ENCODE data around the gene DNAJC5G.
A peak's percentile ranks its signal among the peaks of the same experiment; 100 is the strongest.
"Not testable (repeated sequence)": the region's sequence is repeated elsewhere in the genome, so short reads cannot be mapped to it uniquely, and the experiment has no call there.

DNAJC5G gene

DNA sequence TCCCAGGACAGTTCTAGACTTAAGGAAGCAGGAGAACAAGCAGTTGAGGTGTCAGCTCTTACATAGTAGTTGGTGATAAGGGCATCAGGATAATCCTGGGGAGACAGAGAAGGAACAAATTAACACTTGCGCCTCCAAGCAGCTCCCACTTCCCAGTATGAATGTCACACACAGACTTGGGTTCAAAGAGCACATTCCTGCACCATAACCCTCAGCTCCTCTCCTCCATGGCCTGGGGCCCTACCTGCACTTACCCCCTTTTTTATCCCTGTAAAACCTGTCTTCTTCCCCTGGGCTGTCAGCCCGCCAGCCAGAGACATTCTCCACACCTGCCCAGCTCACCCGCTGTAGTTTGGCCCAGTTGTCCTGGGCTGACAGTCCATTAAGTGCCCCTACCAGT is 36.9 kb downstream of the DNAJC5G start:
- DNase-seq: no peak

DNA sequence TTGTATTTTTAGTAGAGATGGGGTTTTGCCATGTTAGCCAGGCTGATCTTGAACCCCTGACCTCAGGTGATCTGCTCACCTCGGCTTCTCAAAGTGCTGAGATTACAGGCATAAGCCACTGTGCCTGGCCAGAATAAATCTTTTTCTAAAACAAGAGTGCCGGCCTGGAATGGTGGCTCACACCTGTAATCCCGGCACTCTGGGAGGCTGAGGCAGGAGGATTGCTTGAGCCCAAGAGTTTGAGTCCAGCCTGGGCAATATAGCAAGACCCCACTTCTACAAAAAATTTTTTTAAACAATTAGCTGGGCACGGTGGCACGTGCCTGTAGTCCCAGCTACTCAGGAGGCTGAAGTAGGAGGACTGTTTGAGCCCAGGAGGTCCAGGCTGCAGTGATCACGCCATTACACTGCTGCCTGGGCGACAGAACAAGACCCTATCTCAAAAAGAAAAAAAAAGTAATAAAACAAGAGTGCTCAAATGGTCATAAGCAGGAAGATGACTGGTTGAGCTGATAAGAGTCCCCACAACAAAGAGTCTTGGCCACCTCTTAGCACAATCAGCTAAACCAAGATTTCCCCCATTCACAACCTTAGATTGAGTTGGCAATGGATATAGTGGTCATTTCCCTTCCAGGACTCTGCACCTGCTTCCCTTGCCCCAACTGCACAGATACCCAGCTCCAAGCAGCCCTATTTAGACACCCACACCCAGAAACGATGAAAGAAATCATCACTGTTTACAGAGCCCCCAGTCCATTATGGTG is 38.8 kb downstream of the DNAJC5G start:
- no peak for DNase-seq

DNA sequence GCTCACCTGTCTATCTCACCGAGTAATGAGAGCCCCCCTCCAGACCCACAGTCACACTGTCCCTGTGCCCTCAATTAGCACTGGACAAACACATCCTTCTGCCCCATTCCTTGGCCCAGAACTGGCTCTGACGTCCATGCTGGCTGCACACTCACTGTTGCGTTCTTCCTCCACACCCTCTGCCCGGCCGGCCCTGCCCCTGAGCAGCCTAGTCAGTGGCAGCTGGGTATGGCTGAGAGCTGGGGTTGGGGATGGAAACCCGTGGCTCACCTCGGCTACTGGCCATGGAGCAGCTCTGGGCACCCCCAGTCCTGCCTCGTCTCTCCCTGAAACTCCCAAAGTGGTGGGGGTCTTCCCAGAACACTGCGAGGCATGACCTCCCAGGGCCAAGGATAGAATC is 39.5 kb downstream of the DNAJC5G start:
- DNase-seq: no peak

DNA sequence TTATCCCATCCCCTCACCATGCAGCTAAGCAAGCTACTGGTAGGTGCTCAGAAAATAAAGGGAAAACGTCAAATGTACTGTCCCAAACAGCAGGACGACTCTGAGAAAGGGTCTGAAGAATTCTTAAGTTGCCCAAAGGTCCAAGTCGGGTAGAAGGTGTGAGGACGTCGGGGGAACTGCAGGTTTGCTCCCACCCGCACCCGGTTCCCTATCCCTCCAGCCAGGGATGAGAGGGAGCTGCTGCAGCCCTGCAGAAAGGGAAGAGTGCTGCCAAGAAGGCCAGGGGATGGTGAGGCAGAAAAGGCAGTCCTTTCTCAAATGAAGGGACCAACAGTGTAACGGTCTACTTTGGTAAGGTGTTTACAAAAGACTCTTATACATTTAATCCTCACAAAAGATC is 39.9 kb downstream of the DNAJC5G start:
- no peak for DNase-seq

DNA sequence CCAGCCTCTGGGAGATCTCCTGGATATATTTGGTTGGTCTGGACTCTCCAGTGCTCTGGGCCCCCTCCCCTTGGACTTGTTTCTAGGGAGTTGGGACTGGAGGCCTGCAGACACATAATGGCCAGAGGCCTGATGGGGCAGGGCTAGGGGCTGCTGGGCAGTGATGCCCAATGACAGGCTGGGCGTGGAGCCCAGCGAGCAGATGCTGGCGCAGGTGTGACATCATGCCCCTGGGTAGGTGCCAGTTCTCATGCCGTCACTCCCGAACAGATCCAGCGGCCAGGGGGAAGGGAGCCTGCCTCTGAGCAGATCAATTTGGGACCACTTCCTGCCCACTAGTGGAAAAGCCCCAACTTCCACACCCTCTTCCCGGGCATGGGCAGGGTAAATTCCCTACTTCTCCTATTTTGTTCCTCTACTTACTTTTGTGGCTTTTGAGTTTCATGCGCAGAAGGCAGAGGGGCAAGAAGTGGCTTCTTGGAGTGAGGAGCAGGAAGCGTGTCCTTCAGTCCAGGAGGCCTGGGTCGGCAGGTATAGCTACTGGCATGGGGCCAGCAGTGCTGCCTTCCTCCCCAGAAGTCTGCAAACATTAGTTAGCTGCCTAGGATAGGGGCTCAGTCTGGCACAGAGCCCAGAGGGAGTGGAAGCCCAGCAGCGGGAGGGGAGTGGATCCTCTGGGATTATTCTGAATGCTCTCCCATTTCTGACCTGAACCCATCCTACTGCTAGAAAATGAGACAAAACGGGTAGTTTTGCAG is 41.6 kb downstream of the DNAJC5G start:
- DNase-seq: no peak

DNA sequence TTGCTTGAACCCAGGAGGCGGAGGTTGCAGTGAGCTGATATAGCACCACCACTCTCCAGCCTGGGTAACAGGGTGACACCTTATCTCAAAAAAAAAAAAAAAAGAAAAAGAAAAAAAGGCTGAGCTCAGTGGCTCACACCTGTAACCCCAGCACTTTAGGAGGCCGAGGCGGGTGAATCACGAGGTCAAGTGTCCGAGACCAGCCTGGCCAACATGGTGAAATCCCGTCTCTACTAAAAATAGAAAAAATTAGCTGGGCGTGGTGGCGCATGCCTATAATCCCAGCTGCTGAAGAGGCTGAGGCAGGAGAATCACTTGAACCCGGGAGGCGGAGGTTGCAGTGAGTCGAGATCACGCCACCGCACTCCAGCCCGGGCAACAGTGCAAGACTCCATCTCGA is 44.6 kb downstream of the DNAJC5G start:
- DNase-seq: not testable (repeated sequence)

DNA sequence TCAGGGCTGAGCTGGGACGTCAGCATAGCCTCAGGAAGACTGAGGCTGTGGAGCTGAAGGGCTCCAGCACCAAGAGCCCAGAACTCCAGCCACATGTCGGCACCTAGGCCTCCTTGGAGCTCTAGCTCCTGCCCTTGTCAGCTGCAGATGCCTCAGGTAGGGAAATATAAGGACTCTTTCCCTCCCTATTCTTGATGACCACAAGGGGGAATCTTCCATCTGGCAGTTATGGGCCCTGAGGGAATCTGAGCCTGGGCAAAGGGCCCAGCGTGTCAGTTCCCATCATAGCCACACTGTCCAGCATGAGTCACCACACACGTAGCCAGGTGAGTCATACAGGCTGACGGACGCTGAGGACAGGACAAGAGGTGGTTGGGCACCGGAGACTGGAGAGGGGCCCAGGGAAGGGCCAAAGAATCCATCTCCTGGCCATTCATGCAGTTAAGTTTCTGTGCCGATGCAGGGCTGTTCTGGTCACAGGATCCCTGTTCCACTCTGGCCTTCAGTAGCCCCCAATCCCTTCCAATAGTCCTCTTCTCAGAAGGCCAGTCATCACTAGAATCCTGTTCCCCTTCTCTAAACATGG is 45.8 kb downstream of the DNAJC5G start:
- no peak for DNase-seq

DNA sequence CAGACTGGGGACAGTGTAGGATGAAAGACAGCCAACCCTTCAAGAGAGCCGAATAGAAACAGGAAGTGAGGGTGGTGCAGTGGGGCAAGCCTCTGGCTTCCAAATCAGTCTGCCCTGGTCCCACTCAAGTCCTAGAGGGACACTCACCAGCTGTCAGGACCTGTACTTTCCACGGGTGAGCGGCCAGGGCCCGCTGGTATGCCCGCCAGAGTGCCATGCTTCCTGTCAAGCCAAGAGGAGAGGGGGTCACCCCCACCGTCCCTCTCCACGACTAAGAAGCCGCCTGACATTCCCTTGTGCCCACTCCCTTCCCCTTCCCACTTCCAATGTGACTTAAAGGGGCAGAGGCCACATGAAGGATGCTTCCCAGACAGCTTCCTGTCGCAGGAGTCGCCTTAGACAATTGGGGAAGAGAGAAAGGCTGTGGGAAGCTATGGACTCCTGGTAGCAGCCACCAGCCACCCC is 47.1 kb downstream of the DNAJC5G start:
- no peak for DNase-seq

DNA sequence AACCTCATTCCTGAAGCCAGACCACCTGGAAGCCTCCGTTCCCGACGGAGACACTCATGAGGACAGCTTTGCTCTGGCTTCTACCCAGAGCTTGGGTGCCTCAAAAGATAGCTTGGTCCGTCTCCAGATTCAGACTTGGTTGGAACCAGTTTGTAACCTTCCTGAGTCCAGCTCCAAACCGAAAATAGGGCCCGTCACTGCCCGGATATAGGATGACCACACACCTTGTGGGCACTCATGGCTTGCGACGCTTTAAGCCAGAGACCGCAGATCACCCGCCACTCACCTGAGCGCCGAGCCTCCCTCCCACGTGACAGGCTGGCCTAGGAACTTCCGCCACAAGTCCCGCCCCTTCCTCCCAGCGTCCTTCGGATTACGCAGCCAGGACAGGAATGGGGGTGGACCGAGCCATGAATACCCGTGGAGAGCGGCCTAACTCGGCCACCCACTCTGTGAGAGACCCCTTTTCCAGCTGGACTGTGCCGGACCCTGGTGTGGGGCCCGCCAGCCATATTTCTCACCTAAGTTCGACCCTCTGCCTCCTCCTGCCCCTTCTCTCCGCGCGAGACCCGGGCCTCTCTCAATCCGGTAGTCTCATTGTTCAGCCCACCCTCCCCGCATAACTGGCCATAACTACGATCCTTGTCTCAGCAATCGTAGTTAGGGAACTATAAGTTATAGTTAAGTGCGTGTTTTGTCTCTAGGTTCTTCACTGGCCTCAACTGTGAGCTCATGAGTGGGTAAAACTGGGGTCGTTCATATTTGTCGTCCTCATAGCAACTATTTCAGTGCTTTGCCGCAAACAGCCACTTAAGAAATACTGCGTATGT is 47.7 kb downstream of the DNAJC5G start, which contains the start of gene MPV17:
MPV17 (minus strand) TSS at position 332 of the 830 bp plus-strand sequence. CDS start 580 bp downstream, outside the sequence.
- peak; percentile 87 for DNase-seq

DNA sequence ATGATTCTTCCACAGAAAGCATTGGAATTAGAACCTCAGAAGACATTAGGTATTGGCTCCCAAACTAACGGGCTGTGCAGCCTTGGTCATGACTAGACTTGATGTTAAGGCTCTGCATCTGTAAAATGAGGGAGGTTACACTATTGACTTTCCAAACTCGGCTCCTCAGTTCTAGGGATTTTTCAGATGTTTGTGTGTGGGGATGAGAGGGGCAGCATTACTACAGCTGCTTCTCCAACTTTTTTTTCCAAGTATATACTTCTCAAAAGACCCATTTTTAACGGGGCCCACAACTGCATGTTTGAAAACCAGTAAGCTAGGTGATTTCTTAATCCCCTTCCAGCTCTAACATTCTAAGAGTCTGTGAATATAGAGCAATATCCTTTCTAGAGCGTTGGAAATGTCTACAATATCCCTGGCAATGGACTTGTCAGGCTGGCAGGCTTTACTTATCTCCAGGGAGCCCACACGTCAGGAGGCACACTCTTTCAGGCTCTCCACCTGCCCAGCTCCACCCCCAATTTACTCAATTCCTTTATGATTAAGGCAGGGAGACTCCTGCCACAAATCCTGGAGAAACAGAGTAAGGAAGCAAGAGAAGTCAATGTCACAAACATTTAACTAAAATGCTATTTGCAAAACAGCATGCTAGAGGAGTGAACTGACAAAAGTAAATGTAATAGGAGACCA is 48.5 kb downstream of the DNAJC5G start:
- no peak for DNase-seq

DNA sequence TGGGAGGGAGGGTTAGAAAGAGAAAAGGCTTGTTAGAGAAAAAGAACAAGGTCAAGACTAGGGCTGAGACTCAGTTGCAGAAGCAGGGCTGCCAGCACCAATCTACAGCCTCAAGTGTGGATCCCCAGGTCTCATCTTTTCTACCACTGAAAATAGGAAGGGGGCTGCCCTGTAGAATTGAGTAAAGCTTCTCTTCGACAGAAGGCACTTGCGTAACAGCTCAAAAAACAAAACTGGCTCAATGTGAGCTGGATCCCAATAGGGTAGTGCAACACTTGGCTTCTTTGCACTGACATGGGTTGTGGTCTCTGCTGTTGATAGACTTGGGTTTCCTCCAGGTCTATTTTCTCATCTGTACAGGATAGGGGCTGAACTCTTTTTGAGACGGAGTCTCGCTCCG is 49.5 kb downstream of the DNAJC5G start:
- DNase-seq: no peak
